WTC11 (cell line): ENCODE data around the gene UPK3A. TPM values are rescaled to one million over a fixed set of nuclear protein-coding genes. Genes with fewer than 3 reads are reported as not detected.

Experiments used
- ATAC-seq: fragments of 200-7000 bp; cut with Tn5 transposase; 2 replicates; pipeline ENCODE4 v1.10.0; 2021; ENCODE audit warnings: mild to moderate bottlenecking, moderate library complexity
- CTCF ChIA-PET: fragments of 300-600 bp; sonication (Branson Sonifier 250); formaldehyde crosslinking; loops from one replicate; lab custom pipeline; 2021; ENCODE audit warnings: antibody characterized with exemption; lab: Charles Lee
- POLR2A ChIA-PET: fragments of 350-600 bp; sonication (Branson Sonifier 250); formaldehyde crosslinking; loops from one replicate; lab custom pipeline; 2021; ENCODE audit warnings: antibody characterized with exemption; lab: Charles Lee
- DNase-seq: peaks from one replicate; pipeline ENCODE4 v3.0.0; 2021; ENCODE audit warnings: low spot score
- H3K27ac Mint-ChIP-seq: 2 replicates; pipeline ENCODE4 v1.8.0; 2021; ENCODE audit warnings: mixed read lengths
- H3K27me3 Mint-ChIP-seq: 2 replicates; pipeline ENCODE4 v1.8.0; 2021; ENCODE audit warnings: low read depth, mild to moderate bottlenecking, moderate library complexity, mixed read lengths
- H3K36me3 Mint-ChIP-seq: 2 replicates; pipeline ENCODE4 v1.8.0; 2021; ENCODE audit warnings: mixed read lengths
- H3K4me1 Mint-ChIP-seq: 2 replicates; pipeline ENCODE4 v1.8.0; 2022; ENCODE audit warnings: mixed read lengths
- H3K4me3 Mint-ChIP-seq: 2 replicates; pipeline ENCODE4 v1.8.0; 2021; ENCODE audit warnings: mild to moderate bottlenecking, moderate library complexity, mixed read lengths
- H3K9me3 Mint-ChIP-seq: 2 replicates; pipeline ENCODE4 v1.8.0; 2021; ENCODE audit warnings: mixed read lengths
- AR ChIP-seq: fragments of 250-450 bp; sonication (Bioruptor Pico); IDR thresholded peaks from 2 replicates; pipeline ENCODE4 v1.9.0; 2021; ENCODE audit warnings: mild to moderate bottlenecking
- ARID4B ChIP-seq: sonication (generic); formaldehyde crosslinking; IDR thresholded peaks from 2 replicates; pipeline ENCODE4 v1.8.0; 2023; ENCODE audit warnings: missing genetic modification reagents, mild to moderate bottlenecking, borderline replicate concordance
- CTCF ChIP-seq: fragments of 200-600 bp; IDR thresholded peaks from 2 replicates; pipeline ENCODE4 v1.8.0; 2022; ENCODE audit warnings: antibody characterized with exemption
- ERG ChIP-seq: fragments of 250-450 bp; sonication (Bioruptor Pico); IDR thresholded peaks from 2 replicates; pipeline ENCODE4 v1.8.0; 2021; ENCODE audit warnings: mild to moderate bottlenecking
- GTF2I ChIP-seq: fragments of 250-450 bp; sonication (Bioruptor Pico); conservative IDR thresholded peaks from 2 replicates; pipeline ENCODE4 v1.4.0; 2021; ENCODE audit warnings: mild to moderate bottlenecking
- NFYB ChIP-seq: sonication (generic); formaldehyde crosslinking; conservative IDR thresholded peaks from 2 replicates; pipeline ENCODE4 v1.8.0; 2022; ENCODE audit warnings: low read depth, missing genetic modification reagents
- NR2C2 ChIP-seq: sonication (generic); formaldehyde crosslinking; IDR thresholded peaks from 2 replicates; pipeline ENCODE4 v1.8.0; 2022; ENCODE audit warnings: mild to moderate bottlenecking, missing genetic modification reagents
- USF1 ChIP-seq: sonication (generic); formaldehyde crosslinking; IDR thresholded peaks from 2 replicates; pipeline ENCODE4 v1.8.0; 2022; ENCODE audit warnings: mild to moderate bottlenecking, missing genetic modification reagents
- USF2 ChIP-seq: sonication (generic); formaldehyde crosslinking; IDR thresholded peaks from 2 replicates; pipeline ENCODE4 v1.8.1; 2023; ENCODE audit warnings: mild to moderate bottlenecking, missing genetic modification reagents, moderate library complexity
- ZNF121 ChIP-seq: sonication (generic); formaldehyde crosslinking; IDR thresholded peaks from 2 replicates; pipeline ENCODE4 v1.8.0; 2023; ENCODE audit warnings: missing genetic modification reagents
- ZSCAN18 ChIP-seq: fragments of 250-450 bp; sonication (Bioruptor Pico); IDR thresholded peaks from 2 replicates; pipeline ENCODE4 v2.1.2; 2022; ENCODE audit warnings: mild to moderate bottlenecking, moderate library complexity
- total RNA-seq: library from RNA; stranded (reverse); gene quantifications from 3 replicates; pipeline ENCODE4 v1.2.3, GENCODE V29; 2021

UPK3A gene
- total RNA-seq, 1 experiment from 2014 or later: 0.37 TPM

GRCh38 chr22:45340323-45340722 is 55.6 kb downstream of the UPK3A start:
- H3K4me3 Mint-ChIP-seq: no peak overlapping the region
- H3K9me3 Mint-ChIP-seq: no peaks in the 10 kb centered on the region
- H3K36me3 Mint-ChIP-seq: peaks cover 19% of the 10 kb centered on the region
- H3K27ac Mint-ChIP-seq: no peak overlapping the region
- CTCF ChIA-PET: no interaction called here
- H3K27me3 Mint-ChIP-seq: no peaks in the 10 kb centered on the region
- no peak for DNase-seq
- POLR2A ChIA-PET: no interaction called here
- TF ChIP-seq ZSCAN18 (no peak), ERG (CRISPR knock-in tag) (no peak), ZNF121 (CRISPR knock-in tag) (no peak), CTCF (no peak), USF2 (CRISPR knock-in tag) (no peak), GTF2I (CRISPR knock-in tag) (no peak), AR (CRISPR knock-in tag) (no peak), USF1 (no peak), ARID4B (CRISPR knock-in tag) (no peak)
- H3K4me1 Mint-ChIP-seq: no peaks in the 10 kb centered on the region
- ATAC-seq: no peak

GRCh38 chr22:45341498-45341897 is 56.7 kb downstream of the UPK3A start:
- Mint-ChIP-seq H3K36me3 (peaks cover 7% of the 10 kb centered on the region), H3K9me3 (no peaks in the 10 kb centered on the region), H3K27ac (no peak overlapping the region), H3K27me3 (no peaks in the 10 kb centered on the region), H3K4me3 (no peak overlapping the region), H3K4me1 (no peaks in the 10 kb centered on the region)
- ATAC-seq: no peak
- ChIA-PET CTCF (no interaction called here), POLR2A (no interaction called here)
- no peak for TF ChIP-seq NFYB (CRISPR knock-in tag)
- no peak for TF ChIP-seq NR2C2 (CRISPR knock-in tag)
- DNase-seq: no peak
